ENCODE results near the gene TMCC2. TPM values are rescaled to one million over a fixed set of nuclear protein-coding genes. Genes with fewer than 3 reads are reported as not detected.

TMCC2 gene
- total RNA-seq, 2 experiments from 2014 or later, result 2.6 to 2.7 TPM

DNA sequence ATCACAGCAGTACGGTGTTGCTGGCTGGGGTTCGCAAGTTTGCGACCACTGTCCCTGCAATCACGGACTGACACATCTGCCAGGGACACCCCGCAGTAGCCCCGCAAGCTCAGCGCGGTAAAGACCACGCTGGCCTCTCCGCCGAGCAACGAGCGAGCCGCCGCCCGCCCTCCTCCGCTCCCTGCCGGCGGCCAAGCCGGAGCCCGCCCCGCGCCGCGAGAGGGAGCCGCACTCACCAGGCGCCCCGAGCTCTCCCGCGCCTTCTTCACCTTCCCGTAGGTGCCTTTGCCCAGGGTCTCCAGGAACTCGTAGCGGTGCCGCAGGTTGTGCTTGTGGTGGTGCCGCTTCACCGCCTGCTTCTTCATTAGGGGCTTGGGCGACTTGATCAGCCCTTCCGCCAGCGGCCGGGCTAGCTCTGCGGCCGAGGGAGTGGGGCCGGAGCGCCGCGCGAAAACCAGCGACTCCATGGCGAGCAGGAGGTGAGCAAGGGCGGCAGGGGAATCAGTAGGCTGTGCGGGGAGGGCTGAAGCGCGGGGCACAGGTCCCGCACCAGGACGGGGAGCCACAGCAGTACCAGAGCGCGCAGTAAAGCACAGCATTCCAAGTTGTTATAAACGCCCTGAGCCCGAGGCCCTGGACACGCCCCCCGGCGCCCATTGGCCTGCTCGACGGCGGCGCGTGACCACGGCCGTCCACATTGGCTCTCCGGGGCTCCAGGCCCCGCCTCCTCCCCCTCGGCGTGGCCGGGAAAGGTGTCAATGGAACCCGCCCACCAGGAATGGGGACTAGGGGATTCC is 93.6 kb downstream of the TMCC2 start, which contains the start of gene NUAK2:
Gene NUAK2, minus strand, starts transcription at position 584 of the 797 bp plus-strand sequence. Its CDS starts 117 bp downstream, at position 467.
- DNase-seq (peak; percentile 69), ATAC-seq (peak; percentile 79)
- Mint-ChIP-seq H3K4me3 (peak within 1 kb of the TSS; percentile 87), H3K9me3 (ENCODE audit: insufficient read depth) (no peaks in the 10 kb centered on the region), H3K27me3 (ENCODE audit: low read depth) (peaks cover 35% of the 10 kb centered on the region), H3K36me3 (ENCODE audit: low read depth) (no peaks in the 10 kb centered on the region), H3K27ac (peak within 1 kb of the TSS; percentile 56), H3K4me1 (ENCODE audit: low read depth) (peaks cover 52% of the 10 kb centered on the region)
- POLR2A ChIA-PET, result interaction anchor here (0.8 to 5.1 kb wide), 6 partner anchors 32 to 198 kb away, joined by 3 to 34 read pairs (median 4); no protein-coding TSS in a partner anchor
- CTCF ChIA-PET, result interaction anchor here (0.7 to 25.3 kb wide), 9 partner anchors 10 to 266 kb away, joined by 3 to 1266 read pairs (median 5); no protein-coding TSS in a partner anchor

DNA sequence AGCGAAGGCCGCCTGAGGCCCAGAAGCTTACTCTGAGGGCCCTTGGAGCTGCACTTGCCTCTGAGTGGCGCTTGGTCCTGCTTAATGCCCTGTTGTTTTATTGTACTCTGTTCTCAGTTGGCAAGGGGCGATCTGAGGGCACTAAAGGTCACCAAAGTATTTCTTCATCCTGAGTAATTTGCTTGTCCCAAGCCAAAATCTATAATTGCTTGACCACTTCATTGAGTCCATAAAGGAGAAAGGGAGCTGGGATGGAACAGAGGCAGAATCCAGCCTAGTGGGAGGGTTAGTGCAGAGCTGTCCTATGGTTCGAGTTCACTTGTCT is 94.2 kb downstream of the TMCC2 start:
- H3K4me3 Mint-ChIP-seq, result peak overlapping the region; percentile 87
- peaks cover 46% of the 10 kb centered on the region for H3K4me1 Mint-ChIP-seq (ENCODE audit: low read depth)
- ChIA-PET CTCF (interaction anchor here (0.8 to 25.3 kb wide), 7 partner anchors 10 to 180 kb away, joined by 3 to 1266 read pairs (median 5); no protein-coding TSS in a partner anchor), POLR2A (interaction anchor here (1.0 to 5.1 kb wide), 3 partner anchors 34 to 48 kb away, joined by 3 to 34 read pairs (median 6); no protein-coding TSS in a partner anchor)
- H3K27ac Mint-ChIP-seq, result no peak overlapping the region
- no peaks in the 10 kb centered on the region for H3K9me3 Mint-ChIP-seq (ENCODE audit: insufficient read depth)
- no peak for DNase-seq
- no peaks in the 10 kb centered on the region for H3K36me3 Mint-ChIP-seq (ENCODE audit: low read depth)
- ATAC-seq, result no peak
- H3K27me3 Mint-ChIP-seq (ENCODE audit: low read depth), result peaks cover 41% of the 10 kb centered on the region

Other genes with a start within 250 kb of the TMCC2 start
- gene CNTN2, start 184.7 kb upstream of the TMCC2 start, total RNA-seq, result not detected
- gene TMEM81, start 143.5 kb upstream of the TMCC2 start, total RNA-seq, result 1 to 10 TPM; 2.3 to 2.8 TPM
- 10 to 100 TPM; 20.3 to 22.0 TPM for gene RBBP5, start 106.0 kb upstream of the TMCC2 start, total RNA-seq
- gene DSTYK, start 16.2 kb upstream of the TMCC2 start, total RNA-seq, result 10 to 100 TPM in 1 of 2 experiments, 1 to 10 TPM in 1; 9.7 to 10.4 TPM
- 1 to 10 TPM; 1.6 TPM for gene NUAK2, start 93.8 kb downstream of the TMCC2 start, total RNA-seq
- not detected for gene KLHDC8A, start 129.0 kb downstream of the TMCC2 start, total RNA-seq
- under 1 TPM in 1 of 2 experiments, not detected in 1; 0.78 TPM for gene LEMD1, start 194.1 kb downstream of the TMCC2 start, total RNA-seq
- under 1 TPM; 0.16 TPM for gene BLACAT1, start 228.1 kb downstream of the TMCC2 start, total RNA-seq